OCI-LY7 (cell line): ENCODE results near the gene POTEB3. TPM values are rescaled to one million over a fixed set of nuclear protein-coding genes. Genes with fewer than 3 reads are reported as not detected.
"Not testable (repeated sequence)": the region's sequence is repeated elsewhere in the genome, so short reads cannot be mapped to it uniquely, and the experiment has no call there.

Source experiments
- Bru-seq: library from RNA; stranded (reverse); fragments of 400-500 nt; gene quantifications from one replicate; lab custom pipeline; 2021; lab: Mats Ljungman, UMichigan
- BruChase-seq, 2 experiments: library from RNA; stranded (reverse); fragments of 400-500 nt; gene quantifications; one replicate each; lab custom pipeline; 2021; lab: Mats Ljungman, UMichigan
- BruUV-seq: library from RNA; stranded (reverse); fragments of 400-500 nt; replicated peaks from 2 replicates; lab custom pipeline; 2021; lab: Mats Ljungman, UMichigan
- CTCF ChIA-PET: fragments of 300-600 bp; sonication (Branson Sonifier 250); formaldehyde crosslinking; loops from one replicate; lab custom pipeline; 2022; ENCODE audit warnings: antibody characterized with exemption; ENCODE audit not compliant: unreplicated experiment; lab: Charles Lee
- POLR2A ChIA-PET: fragments of 300-600 bp; sonication (Branson Sonifier 250); formaldehyde crosslinking; loops from one replicate; lab custom pipeline; 2022; ENCODE audit warnings: antibody characterized with exemption; lab: Charles Lee
- DNase-seq: peaks from one replicate; pipeline ENCODE4 v3.0.0-alpha.2; 2015; ENCODE audit warnings: low spot score
- H2AFZ ChIP-seq: fragments of 200-600 bp; sonication (generic), shearing (Covaris generic); 2 replicates; pipeline ENCODE4 v1.6.1; 2014; ENCODE audit warnings: mild to moderate bottlenecking, antibody characterized with exemption, low read length, moderate library complexity
- H3K27ac ChIP-seq: fragments of 200-600 bp; sonication (generic); 2 replicates; pipeline ENCODE4 v1.5.1; 2014; ENCODE audit warnings: mixed run types, low read depth, mild to moderate bottlenecking, moderate library complexity, low read length, inconsistent platforms; ENCODE audit not compliant: poor library complexity, severe bottlenecking
- H3K36me3 ChIP-seq: fragments of 200-600 bp; sonication (generic); 2 replicates; pipeline ENCODE4 v1.6.1; 2014; ENCODE audit warnings: mild to moderate bottlenecking, antibody characterized with exemption, low read length, moderate library complexity, mixed read lengths; ENCODE audit not compliant: insufficient read depth
- H3K4me1 ChIP-seq: fragments of 200-600 bp; sonication (generic); 2 replicates; pipeline ENCODE4 v1.5.1; 2014; ENCODE audit warnings: mild to moderate bottlenecking, low read length; ENCODE audit not compliant: insufficient read depth, poor library complexity, severe bottlenecking
- H3K4me2 ChIP-seq: fragments of 200-600 bp; sonication (generic); 2 replicates; pipeline ENCODE4 v1.6.1; 2014; ENCODE audit warnings: mild to moderate bottlenecking, low read length
- H3K4me3 ChIP-seq: fragments of 200-600 bp; sonication (generic); 2 replicates; pipeline ENCODE4 v1.5.1; 2014; ENCODE audit warnings: mild to moderate bottlenecking, low read depth, low read length; ENCODE audit not compliant: poor library complexity, severe bottlenecking
- H3K79me2 ChIP-seq: fragments of 200-600 bp; sonication (generic); 2 replicates; pipeline ENCODE4 v1.6.1; 2016; ENCODE audit warnings: low read depth, mild to moderate bottlenecking, low read length, moderate library complexity, mixed read lengths; ENCODE audit not compliant: insufficient read depth
- H3K9me2 ChIP-seq: fragments of 200-600 bp; sonication (generic); 2 replicates; pipeline ENCODE4 v1.6.1; 2016; ENCODE audit warnings: mild to moderate bottlenecking, low read length, mixed read lengths; ENCODE audit not compliant: insufficient read depth
- H3K9me3 ChIP-seq: fragments of 200-600 bp; sonication (generic); 2 replicates; pipeline ENCODE4 v1.6.1; 2014; ENCODE audit warnings: mild to moderate bottlenecking, mixed run types, low read length, mixed read lengths
- H4K20me1 ChIP-seq: fragments of 200-600 bp; sonication (generic); 2 replicates; pipeline ENCODE4 v1.6.1; 2014; ENCODE audit warnings: mild to moderate bottlenecking, antibody characterized with exemption, low read length, moderate library complexity, mixed read lengths; ENCODE audit not compliant: insufficient read depth
- intact Hi-C: fragments of 100-400 bp; cut with micrococcal nuclease; formaldehyde crosslinking; loops from one replicate; pipeline ENCODE4 v1.10.0; 2022; ENCODE audit not compliant: unreplicated experiment
- long read RNA-seq: library from polyadenylated mRNA; stranded (forward); transcript quantifications from one replicate; pipeline ENCODE4 v2.0.0, GENCODE V29; 2022
- total RNA-seq, 2 experiments: library from RNA; depleted of rRNA in 1 of 2; stranded (reverse); fragments of >200 nt in 1 of 2; shearing (Covaris generic) in 1 of 2; gene quantifications; 2 replicates each; pipeline ENCODE4 v1.2.3, GENCODE V29; 2014 to 2022

The POTEB3 gene
- total RNA-seq (2014; rRNA removed; shearing (Covaris generic)) (not detected in 2 replicates), total RNA-seq (2022) (not detected in 2 replicates), Bru-seq, nascent RNA (not detected), BruChase-seq, experiment 1, labeled RNA remaining after a 6-hour chase (not detected), BruChase-seq, experiment 2, labeled RNA remaining after a 2-hour chase (not detected)
- long read RNA-seq: 0 reads

- H3K4me2 ChIP-seq, H3K9me3 ChIP-seq, BruUV-seq, CTCF ChIA-PET, H3K79me2 ChIP-seq, H3K9me2 ChIP-seq, H3K36me3 ChIP-seq, DNase-seq, H2AFZ ChIP-seq, intact Hi-C loops, H3K4me1 ChIP-seq, H3K4me3 ChIP-seq, H3K27ac ChIP-seq, POLR2A ChIA-PET, H4K20me1 ChIP-seq: not testable (repeated sequence)
Observed at GRCh38 chr15:21440399-21440798, at the start of gene POTEB3. Gene POTEB3 (minus strand): TSS chr15:21440499. CDS start chr15:21440011, 488 bp downstream.

GRCh38 chr15:21453683-21454082 lies 13.4 kb upstream of the POTEB3 start:
- H3K4me1 ChIP-seq, POLR2A ChIA-PET, DNase-seq, H3K79me2 ChIP-seq, H3K4me2 ChIP-seq, BruUV-seq, H3K27ac ChIP-seq, intact Hi-C loops, H3K36me3 ChIP-seq, H2AFZ ChIP-seq, H3K4me3 ChIP-seq, H4K20me1 ChIP-seq, H3K9me2 ChIP-seq, H3K9me3 ChIP-seq, CTCF ChIA-PET: not testable (repeated sequence)

GRCh38 chr15:21451920-21452563 lies 11.7 kb upstream of the POTEB3 start:
- H3K79me2 ChIP-seq, BruUV-seq, DNase-seq, H3K4me3 ChIP-seq, intact Hi-C loops, H3K9me3 ChIP-seq, CTCF ChIA-PET, POLR2A ChIA-PET, H3K27ac ChIP-seq, H3K4me2 ChIP-seq, H3K4me1 ChIP-seq, H4K20me1 ChIP-seq, H2AFZ ChIP-seq, H3K9me2 ChIP-seq, H3K36me3 ChIP-seq: not testable (repeated sequence)

- not testable (repeated sequence) for H3K4me1 ChIP-seq
Observed at GRCh38 chr15:21451487-21451886, 11.2 kb upstream of the POTEB3 start.

GRCh38 chr15:21407366-21407765 lies 32.9 kb downstream of the POTEB3 start:
- H3K36me3 ChIP-seq, DNase-seq, POLR2A ChIA-PET, H3K9me2 ChIP-seq, intact Hi-C loops, H4K20me1 ChIP-seq, H3K79me2 ChIP-seq, CTCF ChIA-PET, H3K4me1 ChIP-seq, H3K4me3 ChIP-seq, H2AFZ ChIP-seq, H3K4me2 ChIP-seq, BruUV-seq, H3K9me3 ChIP-seq, H3K27ac ChIP-seq: not testable (repeated sequence)

More at GRCh38 chr15:21451487-21451886, 11.2 kb upstream of the POTEB3 start:
- CTCF ChIA-PET, DNase-seq, H3K4me3 ChIP-seq, H2AFZ ChIP-seq, H3K27ac ChIP-seq, intact Hi-C loops, BruUV-seq, H3K36me3 ChIP-seq, H3K4me2 ChIP-seq, H3K9me3 ChIP-seq, H3K9me2 ChIP-seq, POLR2A ChIA-PET, H4K20me1 ChIP-seq, H3K79me2 ChIP-seq: not testable (repeated sequence)

- BruUV-seq, intact Hi-C loops, H3K27ac ChIP-seq, POLR2A ChIA-PET, H3K4me2 ChIP-seq, H3K79me2 ChIP-seq, H4K20me1 ChIP-seq, H3K36me3 ChIP-seq, H3K4me1 ChIP-seq, H2AFZ ChIP-seq, DNase-seq, H3K4me3 ChIP-seq, H3K9me2 ChIP-seq, CTCF ChIA-PET, H3K9me3 ChIP-seq: not testable (repeated sequence)
Observed at GRCh38 chr15:21401531-21401930, 38.8 kb downstream of the POTEB3 start.
